ENCODE results near the gene ANO10. TPM values are rescaled to one million over a fixed set of nuclear protein-coding genes. Genes with fewer than 3 reads are reported as not detected.

The ANO10 gene
- total RNA-seq, 1 experiment from 2014 or later = 9.7 TPM

GRCh38 chr3:43388915-43389314 is 232.9 kb downstream of the ANO10 start:
- Histone ChIP-seq H3K36me3 (ENCODE audit: insufficient read depth, low read length, poor library complexity, severe bottlenecking) (no peaks in the 10 kb centered on the region), H3K27ac (ENCODE audit: low read depth, low read length, poor library complexity, severe bottlenecking) (no peak overlapping the region), H3K27me3 (replicated peaks; ENCODE audit: insufficient read depth, low read depth, low read length, poor library complexity) (no peaks in the 10 kb centered on the region), H3K4me1 (ENCODE audit: insufficient read depth, low read length, poor library complexity, severe bottlenecking) (no peaks in the 10 kb centered on the region), H3K9me3 (ENCODE audit: low read depth, low read length, poor library complexity, severe bottlenecking) (no peaks in the 10 kb centered on the region), H3K4me3 (ENCODE audit: low read depth, low read length, poor library complexity, severe bottlenecking) (no peak overlapping the region)
- ChIA-PET POLR2A (ENCODE audit: low non-redundant PET) (no interaction called here), CTCF (no interaction called here)
- no TSS peak for BruUV-seq (replicated peaks)
- no peak for DNase-seq (ENCODE audit: low spot score)
- TF ChIP-seq CTCF (conservative IDR thresholded peaks at IDR 0.05; ENCODE audit: low read depth, low read length) (no peak), EZH2 (IDR thresholded peaks at IDR 0.05; ENCODE audit: borderline replicate concordance, low read depth, low read length, poor library complexity, severe bottlenecking) (no peak)
- intact Hi-C loops (cut with micrococcal nuclease; ENCODE audit: unreplicated experiment) = no loop called here

- TF ChIP-seq CTCF (conservative IDR thresholded peaks at IDR 0.05; ENCODE audit: low read depth, low read length) (no peak), EZH2 (IDR thresholded peaks at IDR 0.05; ENCODE audit: borderline replicate concordance, low read depth, low read length, poor library complexity, severe bottlenecking) (no peak)
- no peak overlapping the region for H3K27ac ChIP-seq (ENCODE audit: low read depth, low read length, poor library complexity, severe bottlenecking)
- no peaks in the 10 kb centered on the region for H3K9me3 ChIP-seq (ENCODE audit: low read depth, low read length, poor library complexity, severe bottlenecking)
- no peaks in the 10 kb centered on the region for H3K36me3 ChIP-seq (ENCODE audit: insufficient read depth, low read length, poor library complexity, severe bottlenecking)
- no peaks in the 10 kb centered on the region for H3K27me3 ChIP-seq (replicated peaks; ENCODE audit: insufficient read depth, low read depth, low read length, poor library complexity)
- no TSS peak for BruUV-seq (replicated peaks)
- no peak for DNase-seq (ENCODE audit: low spot score)
- no peaks in the 10 kb centered on the region for H3K4me1 ChIP-seq (ENCODE audit: insufficient read depth, low read length, poor library complexity, severe bottlenecking)
- POLR2A ChIA-PET (ENCODE audit: low non-redundant PET) = no interaction called here
- CTCF ChIA-PET = no interaction called here
- no peak overlapping the region for H3K4me3 ChIP-seq (ENCODE audit: low read depth, low read length, poor library complexity, severe bottlenecking)
- intact Hi-C loops (cut with micrococcal nuclease; ENCODE audit: unreplicated experiment) = no loop called here
Measured at GRCh38 chr3:43388175-43388574, 233.6 kb downstream of the ANO10 start.

DNA sequence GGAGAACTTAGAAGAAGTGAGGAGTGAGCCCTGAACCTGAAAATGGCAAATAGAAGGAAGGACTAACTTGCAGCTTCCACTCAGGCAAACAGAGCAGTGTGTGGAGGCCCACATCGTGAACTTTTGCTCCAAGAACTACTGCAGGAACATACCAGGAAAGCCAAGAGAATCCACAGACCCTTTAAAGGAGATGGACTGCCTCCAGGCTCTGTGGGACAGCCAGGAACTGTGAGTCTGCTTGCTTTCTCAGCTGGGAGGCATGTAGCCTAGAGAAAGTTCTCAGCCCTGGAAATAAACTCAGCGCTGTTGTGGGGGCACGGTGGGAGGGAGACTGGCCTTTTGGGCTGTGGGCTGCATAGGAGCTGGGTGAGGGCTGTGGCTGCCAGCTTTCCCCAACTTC is 242.5 kb downstream of the ANO10 start:
- no peaks in the 10 kb centered on the region for H3K4me1 ChIP-seq (ENCODE audit: insufficient read depth, low read length, poor library complexity, severe bottlenecking)
- no peak for DNase-seq (ENCODE audit: low spot score)
- H3K9me3 ChIP-seq (ENCODE audit: low read depth, low read length, poor library complexity, severe bottlenecking) = no peaks in the 10 kb centered on the region
- ChIA-PET POLR2A (ENCODE audit: low non-redundant PET) (no interaction called here), CTCF (no interaction called here)
- no peaks in the 10 kb centered on the region for H3K36me3 ChIP-seq (ENCODE audit: insufficient read depth, low read length, poor library complexity, severe bottlenecking)
- BruUV-seq (replicated peaks) = no TSS peak
- H3K27me3 ChIP-seq (replicated peaks; ENCODE audit: insufficient read depth, low read depth, low read length, poor library complexity) = no peaks in the 10 kb centered on the region
- no peak overlapping the region for H3K4me3 ChIP-seq (ENCODE audit: low read depth, low read length, poor library complexity, severe bottlenecking)
- TF ChIP-seq EZH2 (IDR thresholded peaks at IDR 0.05; ENCODE audit: borderline replicate concordance, low read depth, low read length, poor library complexity, severe bottlenecking) (no peak), CTCF (conservative IDR thresholded peaks at IDR 0.05; ENCODE audit: low read depth, low read length) (no peak)
- H3K27ac ChIP-seq (ENCODE audit: low read depth, low read length, poor library complexity, severe bottlenecking) = no peak overlapping the region
- intact Hi-C loops (cut with micrococcal nuclease; ENCODE audit: unreplicated experiment) = loop anchor here (5.0 to 10.0 kb wide), 2 partner anchors 155 to 217 kb away; no protein-coding TSS in a partner anchor
